PC-9 (cell line): ENCODE measurements around the gene RRN3.
"Not testable (repeated sequence)": the region's sequence is repeated elsewhere in the genome, so short reads cannot be mapped to it uniquely, and the experiment has no call there.

Source experiments
- EZH2 ChIP-seq: fragments of 200-600 bp; sonication (generic); IDR thresholded peaks from 2 replicates; pipeline ENCODE4 v1.8.0; 2017; ENCODE audit warnings: antibody characterized with exemption, low read depth
- TF ChIP-seq, protein P1 (sequence below): fragments of 200-600 bp; sonication (generic); conservative IDR thresholded peaks from 2 replicates; pipeline ENCODE4 v1.6.1; 2017; ENCODE audit warnings: mixed run types, antibody characterized with exemption, mild to moderate bottlenecking, moderate library complexity

DNA sequence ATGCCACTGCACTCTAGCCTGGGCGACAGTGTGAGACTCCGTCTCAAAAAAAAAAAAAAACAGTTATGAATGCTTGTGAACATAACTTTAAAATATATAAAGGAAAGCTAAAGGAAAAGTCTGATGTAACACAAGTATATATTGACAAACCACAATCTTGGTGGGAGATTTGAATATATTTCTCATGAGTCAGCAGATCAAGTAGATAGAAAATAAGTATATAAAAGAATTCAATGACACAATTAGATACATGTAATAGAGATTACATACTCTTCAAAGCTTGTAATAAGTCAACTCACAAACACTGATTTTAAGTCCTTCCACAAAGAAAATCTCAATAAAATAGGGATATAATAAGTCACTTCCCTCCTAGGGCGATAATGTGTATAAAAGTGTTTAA, 78.4 kb downstream of the RRN3 start:
- TF ChIP-seq, protein P1, sequence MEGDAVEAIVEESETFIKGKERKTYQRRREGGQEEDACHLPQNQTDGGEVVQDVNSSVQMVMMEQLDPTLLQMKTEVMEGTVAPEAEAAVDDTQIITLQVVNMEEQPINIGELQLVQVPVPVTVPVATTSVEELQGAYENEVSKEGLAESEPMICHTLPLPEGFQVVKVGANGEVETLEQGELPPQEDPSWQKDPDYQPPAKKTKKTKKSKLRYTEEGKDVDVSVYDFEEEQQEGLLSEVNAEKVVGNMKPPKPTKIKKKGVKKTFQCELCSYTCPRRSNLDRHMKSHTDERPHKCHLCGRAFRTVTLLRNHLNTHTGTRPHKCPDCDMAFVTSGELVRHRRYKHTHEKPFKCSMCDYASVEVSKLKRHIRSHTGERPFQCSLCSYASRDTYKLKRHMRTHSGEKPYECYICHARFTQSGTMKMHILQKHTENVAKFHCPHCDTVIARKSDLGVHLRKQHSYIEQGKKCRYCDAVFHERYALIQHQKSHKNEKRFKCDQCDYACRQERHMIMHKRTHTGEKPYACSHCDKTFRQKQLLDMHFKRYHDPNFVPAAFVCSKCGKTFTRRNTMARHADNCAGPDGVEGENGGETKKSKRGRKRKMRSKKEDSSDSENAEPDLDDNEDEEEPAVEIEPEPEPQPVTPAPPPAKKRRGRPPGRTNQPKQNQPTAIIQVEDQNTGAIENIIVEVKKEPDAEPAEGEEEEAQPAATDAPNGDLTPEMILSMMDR = not testable (repeated sequence)
- not testable (repeated sequence) for TF ChIP-seq EZH2
